ENCODE measurements around the gene TBCE.
A peak's percentile ranks its signal among the peaks of the same experiment; 100 is the strongest.

The TBCE gene

GRCh38 chr1:235411489-235412486 lies 44.6 kb downstream of the TBCE start:
- DNase-seq: no peak

GRCh38 chr1:235415008-235415904 lies 48.0 kb downstream of the TBCE start:
- peak; percentile 57 for DNase-seq

- no peak for DNase-seq
Observed at GRCh38 chr1:235416662-235417049, 49.4 kb downstream of the TBCE start.

- peak; percentile 53 for DNase-seq
Observed at GRCh38 chr1:235417086-235417697, 50.0 kb downstream of the TBCE start.

- DNase-seq: no peak
Observed at GRCh38 chr1:235421751-235422150, 54.5 kb downstream of the TBCE start.

GRCh38 chr1:235423214-235423652 lies 56.0 kb downstream of the TBCE start:
- DNase-seq: peak; percentile 16

GRCh38 chr1:235424092-235424491 lies 56.9 kb downstream of the TBCE start:
- no peak for DNase-seq

GRCh38 chr1:235425357-235425756 lies 58.1 kb downstream of the TBCE start:
- DNase-seq: no peak

GRCh38 chr1:235426143-235426542 lies 58.9 kb downstream of the TBCE start:
- no peak for DNase-seq

GRCh38 chr1:235426680-235427079 lies 59.5 kb downstream of the TBCE start:
- DNase-seq: no peak

GRCh38 chr1:235427447-235427846 lies 60.2 kb downstream of the TBCE start:
- DNase-seq: no peak

- no peak for DNase-seq
Observed at GRCh38 chr1:235429143-235429542, 61.9 kb downstream of the TBCE start.

- no peak for DNase-seq
Observed at GRCh38 chr1:235430991-235431390, 63.8 kb downstream of the TBCE start.

GRCh38 chr1:235434001-235434400 lies 66.8 kb downstream of the TBCE start:
- DNase-seq: no peak

GRCh38 chr1:235441159-235441685 lies 74.0 kb downstream of the TBCE start:
- no peak for DNase-seq

- DNase-seq: no peak
Observed at GRCh38 chr1:235442788-235443429, 75.7 kb downstream of the TBCE start.

- DNase-seq: no peak
Observed at GRCh38 chr1:235448616-235449015, 81.4 kb downstream of the TBCE start.

- DNase-seq: no peak
Observed at GRCh38 chr1:235450433-235450832, 83.2 kb downstream of the TBCE start.

- DNase-seq: no peak
Observed at GRCh38 chr1:235450886-235451483, 83.8 kb downstream of the TBCE start.

- no peak for DNase-seq
Observed at GRCh38 chr1:235454021-235454420, 86.8 kb downstream of the TBCE start.

- no peak for DNase-seq
Observed at GRCh38 chr1:235455097-235455496, 87.9 kb downstream of the TBCE start.

- DNase-seq: no peak
Observed at GRCh38 chr1:235455823-235456222, 88.6 kb downstream of the TBCE start.

All from activated naive CD4-positive, alpha-beta T cell treated with anti-CD3 and anti-CD28 coated beads, Interleukin-2, amount 50 U/mL, for 16 hours (primary cell).